Liver (tissue), 9 donors: Measurements from ENCODE around the gene CFAP65. TPM values are rescaled to one million over a fixed set of nuclear protein-coding genes. Genes with fewer than 3 reads are reported as not detected.

Experiments used
- DNase-seq: peaks from one replicate; pipeline ENCODE4 v3.0.0-alpha.2; 2017; ENCODE audit warnings: low spot score
- H3K27ac ChIP-seq, 2 donors: one replicate each; pipeline ENCODE4 v1.7.0; 2013; ENCODE audit warnings: inconsistent platforms in 2 of 2, low read length in 2 of 2, control low read depth in 1 of 2, low read depth in 1 of 2, mild to moderate bottlenecking in 1 of 2
- H3K27me3 ChIP-seq, 4 donors: one replicate each; pipeline versions ENCODE4 v1.6.1 to v1.7.0; 2013; ENCODE audit warnings: low read length in 3 of 4, inconsistent platforms in 1 of 4, mild to moderate bottlenecking in 1 of 4, moderate library complexity in 1 of 4; ENCODE audit not compliant: control insufficient read depth in 4 of 4, insufficient read depth in 4 of 4
- H3K36me3 ChIP-seq, 4 donors: one replicate each; pipeline versions ENCODE4 v1.6.1 to v1.7.0; 2013; ENCODE audit warnings: low read length in 3 of 4, mild to moderate bottlenecking in 3 of 4, low read depth in 1 of 4, moderate library complexity in 1 of 4; ENCODE audit not compliant: control insufficient read depth in 4 of 4, insufficient read depth in 3 of 4
- H3K4me1 ChIP-seq, 4 donors: one replicate each; pipeline versions ENCODE4 v1.6.1 to v1.7.0; 2013; ENCODE audit warnings: low read length in 3 of 4, mild to moderate bottlenecking in 3 of 4, moderate library complexity in 1 of 4; ENCODE audit not compliant: control insufficient read depth in 4 of 4, insufficient read depth in 4 of 4
- H3K4me3 ChIP-seq, 3 donors: one replicate each; pipeline versions ENCODE4 v1.6.1 to v1.7.0; 2013; ENCODE audit warnings: low read length in 3 of 3, control low read depth in 1 of 3, low read depth in 1 of 3, mild to moderate bottlenecking in 1 of 3
- H3K9ac ChIP-seq, 2 donors: one replicate each; pipeline ENCODE4 v1.7.0; 2013; ENCODE audit warnings: low read length in 2 of 2, mild to moderate bottlenecking in 2 of 2, moderate library complexity in 2 of 2, control low read depth in 1 of 2, low read depth in 1 of 2
- H3K9me3 ChIP-seq, 4 donors: one replicate each; pipeline versions ENCODE4 v1.6.1 to v1.7.0; 2013; ENCODE audit warnings: low read length in 3 of 4; ENCODE audit not compliant: control insufficient read depth in 4 of 4
- CTCF ChIP-seq: fragments of 150-350 bp; IDR thresholded peaks from 2 replicates; pipeline ENCODE4 v1.5.1; 2017; ENCODE audit warnings: improper control_type of control experiment, low read depth, low read length; ENCODE audit not compliant: missing input control
- EGR1 ChIP-seq, 2 donors: IDR thresholded peaks; 2 replicates each; pipeline ENCODE4 v1.6.1; 2016 to 2018; ENCODE audit warnings: antibody characterized with exemption in 2 of 2, low read depth in 2 of 2
- FOXA1 ChIP-seq: IDR thresholded peaks from 2 replicates; pipeline ENCODE4 v1.6.1; 2016; ENCODE audit warnings: antibody characterized with exemption
- GABPA ChIP-seq, 2 donors: IDR thresholded peaks in 1 of 2; conservative IDR thresholded peaks in 1 of 2; 2 replicates each; pipeline ENCODE4 v1.6.1; 2016; ENCODE audit warnings: antibody characterized with exemption in 2 of 2, mild to moderate bottlenecking in 1 of 2, moderate library complexity in 1 of 2
- JUND ChIP-seq, 2 donors: IDR thresholded peaks; 2 replicates each; pipeline ENCODE4 v1.6.1; 2016; ENCODE audit warnings: antibody characterized with exemption in 2 of 2
- MAX ChIP-seq: IDR thresholded peaks from 2 replicates; pipeline ENCODE4 v1.6.1; 2016; ENCODE audit warnings: antibody characterized with exemption
- REST ChIP-seq: IDR thresholded peaks from 2 replicates; pipeline ENCODE4 v1.6.1; 2016; ENCODE audit warnings: antibody characterized with exemption, mild to moderate bottlenecking
- RXRA ChIP-seq, 2 donors: IDR thresholded peaks; 2 replicates each; pipeline ENCODE4 v1.6.1; 2017 to 2018; ENCODE audit warnings: antibody characterized with exemption in 2 of 2, mild to moderate bottlenecking in 1 of 2
- SP1 ChIP-seq: IDR thresholded peaks from 2 replicates; pipeline ENCODE4 v1.6.1; 2018; ENCODE audit warnings: antibody characterized with exemption, mild to moderate bottlenecking
- YY1 ChIP-seq: IDR thresholded peaks from 2 replicates; pipeline ENCODE4 v1.6.1; 2016; ENCODE audit warnings: antibody characterized with exemption, mild to moderate bottlenecking
- ZBTB33 ChIP-seq: IDR thresholded peaks from 2 replicates; pipeline ENCODE4 v1.6.1; 2016; ENCODE audit warnings: antibody characterized with exemption
- WGBS: extraction: QIAGEN DNeasy Blood & Tissue Kit; methylation state at CpG from one replicate; pipeline ENCODE4 v1.1.7; 2013; 5-methylcytosine and 5-hydroxymethylcytosine counted together
- polyA plus RNA-seq, 2 donors: library from polyadenylated mRNA; stranded (reverse) in 1 of 2; unstranded in 1 of 2; fragments of 200-250 nt in 1 of 2; fragments of >200 nt in 1 of 2; fragmentation: Nextera tagmentation in 1 of 2; extraction: Ambion mirVana in 1 of 2; gene quantifications; one replicate each; pipeline versions ENCODE4 v1.2.1 to v1.2.3, GENCODE V29; 2013 to 2015
- total RNA-seq, 2 donors: library from RNA; depleted of rRNA; stranded (reverse); fragments of >200 nt; gene quantifications; one replicate each; pipeline ENCODE4 v1.2.3, GENCODE V29; 2014
- donor health status: healthy.
- donor health status: healthy.
- donor health status: healthy.
- donor health status: healthy.
- donor health status: healthy.

Gene CFAP65
- total and polyA plus RNA-seq, 4 donors: not detected

- Histone ChIP-seq H3K4me1 (peaks cover 12 to 40% (median 29%) of the 10 kb centered on the region in 4 donors), H3K9me3 (no peaks in the 10 kb centered on the region), H3K27ac (peak within 1 kb of the TSS in 1 of 2 donors; percentile 75), H3K27me3 (peaks cover 0 to 3% (median 0%) of the 10 kb centered on the region in 4 donors), H3K36me3 (no peaks in the 10 kb centered on the region), H3K4me3 (peak within 1 kb of the TSS; percentile 53 to 56 (median 54)), H3K9ac (no peak within 1 kb of the TSS)
- WGBS: 4% methylated on average over 75 of the region's 76 CpGs
- TF ChIP-seq RXRA (IDR thresholded peaks at IDR 0.05): no peak
- no peak for TF ChIP-seq EGR1 (IDR thresholded peaks at IDR 0.05; ENCODE audit: low read depth in 2 of 2)
- TF ChIP-seq CTCF: no peak
- TF ChIP-seq JUND (IDR thresholded peaks at IDR 0.05): no peak
- TF ChIP-seq FOXA1: no peak
- TF ChIP-seq REST: no peak
- TF ChIP-seq YY1: no peak
- no peak for TF ChIP-seq MAX
- no peak for TF ChIP-seq ZBTB33
- TF ChIP-seq SP1: no peak
- no peak for TF ChIP-seq GABPA (IDR thresholded peaks at IDR 0.05 in 1 of 2, conservative IDR thresholded peaks at IDR 0.05 in 1 of 2)
- peak; percentile 56 for DNase-seq
These were observed 19.8 kb upstream of the CFAP65 start, which contains the start of gene IHH for GRCh38 chr2:219060821-219061791. Gene IHH (minus strand): TSS chr2:219060921. CDS start chr2:219060467, 454 bp downstream.
